Measurements from ENCODE around the gene ERVH48-1. TPM values are rescaled to one million over a fixed set of nuclear protein-coding genes. Genes with fewer than 3 reads are reported as not detected.
"Not testable (repeated sequence)": the region's sequence is repeated elsewhere in the genome, so short reads cannot be mapped to it uniquely, and the experiment has no call there.

ERVH48-1 gene
- total RNA-seq, 1 experiment from 2014 or later, result not detected

DNA sequence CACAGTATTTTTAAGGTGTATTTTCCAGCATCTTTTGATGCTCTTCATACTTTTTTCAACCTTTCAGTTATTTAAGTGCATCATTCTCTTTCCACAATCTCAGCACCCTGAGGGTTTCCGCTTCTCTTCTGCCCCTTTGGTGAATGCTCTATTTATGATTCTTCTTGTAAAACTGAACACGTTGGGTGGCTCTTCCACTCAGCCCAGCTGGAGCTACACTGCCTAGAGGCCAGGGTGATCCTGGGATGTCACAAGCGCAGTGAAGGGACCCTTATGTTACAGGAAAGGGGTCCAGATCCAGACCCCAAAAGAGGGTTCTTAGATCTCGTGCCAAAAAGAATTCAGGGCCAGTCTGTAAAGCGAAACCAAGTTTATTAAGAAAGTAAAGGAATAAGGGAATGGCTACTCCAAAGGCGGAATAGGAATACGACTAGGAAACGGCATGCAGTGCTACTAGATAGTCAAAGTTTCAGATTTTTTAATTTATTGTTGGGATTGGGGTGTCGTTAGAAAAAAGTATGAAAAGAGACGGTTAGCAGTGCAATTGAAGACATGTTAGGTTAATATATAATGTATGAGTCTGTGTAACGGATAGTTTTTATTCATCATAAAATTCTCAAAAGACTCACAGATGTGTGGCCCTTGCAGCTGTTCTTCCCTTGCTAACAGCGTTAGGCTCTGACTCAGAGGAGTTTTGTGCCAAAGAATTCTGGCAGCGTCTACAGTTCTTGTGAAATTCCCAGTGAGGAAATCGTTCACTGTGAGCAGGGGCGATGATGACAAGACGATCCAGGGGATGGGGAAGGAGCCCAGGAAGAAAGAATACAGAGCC lies 14.4 kb upstream of the ERVH48-1 start:
- DNase-seq (ENCODE audit: low spot score), result peak; percentile 93

DNA sequence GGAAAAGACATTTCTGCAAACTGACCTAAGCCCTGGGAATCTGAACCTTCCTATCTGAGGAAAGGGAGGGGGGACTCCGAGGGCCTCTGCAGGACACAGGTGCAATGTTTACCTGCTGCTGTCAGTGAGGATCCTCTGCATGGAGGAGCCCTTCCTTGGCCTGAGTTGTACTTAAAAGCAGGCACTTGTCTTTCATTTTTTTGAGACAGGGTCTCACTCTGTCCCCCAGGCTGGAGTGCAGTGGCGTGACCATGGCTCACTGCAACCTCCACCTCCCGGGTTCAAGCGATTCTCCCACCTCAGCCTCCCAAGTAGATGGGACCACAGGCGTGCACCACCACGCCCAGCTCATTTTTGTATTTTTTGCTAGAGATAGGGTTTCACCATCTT lies 13.2 kb upstream of the ERVH48-1 start:
- not testable (repeated sequence) for DNase-seq (ENCODE audit: low spot score)

DNA sequence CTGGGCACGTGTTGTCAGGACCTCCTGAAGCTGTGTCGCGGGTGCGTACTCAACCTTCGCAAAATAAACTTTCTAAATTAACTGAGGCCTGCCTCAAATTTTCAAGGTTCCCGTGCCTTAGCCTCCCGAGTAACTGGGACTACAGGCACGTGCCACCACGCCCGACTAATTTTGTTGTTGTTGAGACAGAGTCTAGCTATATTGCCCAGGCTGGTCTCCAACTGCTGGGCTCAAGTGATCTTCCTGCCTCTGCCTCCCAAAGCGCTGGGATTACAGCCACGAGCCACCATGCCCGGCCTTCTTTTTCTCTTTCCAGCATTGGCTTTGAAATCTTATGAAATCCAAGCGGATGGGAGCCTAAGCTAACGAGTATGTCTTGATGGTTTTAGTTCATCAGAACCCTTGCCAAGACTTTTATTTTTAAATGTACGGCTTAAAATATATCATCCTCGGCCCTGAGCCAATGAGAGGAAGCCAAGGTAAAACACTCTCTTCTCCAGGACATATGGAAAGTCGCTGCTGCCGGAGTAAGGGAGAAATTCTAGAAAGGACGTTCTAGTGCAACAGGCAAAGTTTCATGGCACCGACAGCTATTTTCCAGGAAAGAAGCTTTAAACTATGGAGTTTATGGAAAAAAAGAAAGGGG lies 12.7 kb upstream of the ERVH48-1 start:
- DNase-seq (ENCODE audit: low spot score), result no peak

DNA sequence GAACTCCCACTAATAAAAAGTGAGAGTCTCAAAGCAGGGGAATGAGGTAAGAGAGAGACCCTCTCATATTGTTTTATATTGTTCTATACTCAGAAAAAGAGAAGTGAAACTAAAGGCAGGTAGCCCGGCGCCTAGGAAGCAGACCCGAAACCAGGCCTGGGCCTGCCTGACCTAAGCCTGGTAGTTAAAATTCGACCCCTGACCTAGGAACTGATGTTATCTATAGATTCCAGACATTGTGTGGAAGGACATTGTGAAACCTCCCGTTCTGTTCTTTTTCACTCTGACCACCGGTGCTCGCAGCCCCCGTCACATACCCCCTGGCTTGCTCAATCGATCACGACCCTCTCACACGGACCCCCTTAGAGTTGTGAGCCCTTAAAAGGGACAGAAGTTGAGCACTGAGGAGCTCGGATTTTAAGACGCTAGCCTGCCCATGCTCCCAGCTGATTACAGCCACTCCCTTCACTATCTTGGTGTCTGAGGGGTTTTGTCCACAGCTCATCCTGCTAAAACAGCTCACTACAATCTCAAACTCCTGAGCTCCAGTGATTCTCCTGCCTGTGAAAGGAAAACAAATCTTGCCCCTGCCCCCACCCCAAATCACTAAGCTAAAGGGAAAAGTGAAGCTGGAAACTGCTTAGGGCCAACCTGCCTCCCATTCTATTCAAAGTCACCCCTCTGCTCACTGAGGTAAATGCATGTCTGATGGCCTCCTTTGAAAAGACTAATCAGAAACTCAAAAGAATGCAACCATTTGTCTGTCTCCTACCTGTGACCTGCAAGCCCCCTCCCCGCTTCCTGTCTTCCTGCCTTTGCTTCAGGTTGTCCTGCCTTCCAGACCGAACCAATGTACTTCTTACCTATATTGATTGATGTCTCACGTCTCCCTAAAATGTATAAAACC lies 11.9 kb upstream of the ERVH48-1 start:
- not testable (repeated sequence) for DNase-seq (ENCODE audit: low spot score)

DNA sequence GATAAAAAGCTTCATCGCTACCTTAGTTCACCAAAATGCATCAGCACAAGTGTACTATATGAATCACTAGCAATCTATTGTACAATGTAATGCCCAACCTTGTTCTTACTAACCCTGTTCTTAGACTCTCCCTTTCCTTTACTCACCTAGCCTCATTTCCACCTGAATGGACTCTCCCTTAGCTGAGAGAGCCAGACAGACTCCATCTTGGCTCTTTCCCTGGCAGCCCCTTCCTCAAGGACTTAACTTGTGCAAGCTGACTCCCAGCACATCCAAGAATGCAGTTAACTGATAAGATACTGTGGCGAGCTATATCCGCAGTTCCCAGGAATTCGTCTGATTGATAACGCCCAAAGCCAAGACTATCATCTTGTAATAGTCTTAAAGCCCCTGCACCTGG lies 10.9 kb upstream of the ERVH48-1 start:
- not testable (repeated sequence) for DNase-seq (ENCODE audit: low spot score)

DNA sequence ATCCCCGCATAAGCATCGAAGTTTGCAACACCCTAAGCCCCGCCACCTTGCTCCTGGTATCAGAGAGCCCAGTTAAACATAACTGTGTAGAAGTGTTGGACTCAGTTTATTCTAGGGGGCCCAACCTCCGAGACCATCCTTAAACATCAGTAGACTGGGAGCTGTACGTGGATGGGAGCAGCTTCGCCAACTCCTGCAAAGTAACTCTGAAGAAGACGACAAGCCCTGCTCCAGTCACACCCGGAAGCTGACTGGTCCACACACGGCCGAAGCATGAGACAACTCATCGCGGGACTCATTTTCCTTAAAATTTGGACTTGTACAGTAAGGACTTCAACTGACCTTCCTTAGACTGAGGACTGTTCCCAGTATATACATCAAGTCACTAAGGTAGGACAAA lies 8.5 kb upstream of the ERVH48-1 start:
- DNase-seq (ENCODE audit: low spot score), result not testable (repeated sequence)

DNA sequence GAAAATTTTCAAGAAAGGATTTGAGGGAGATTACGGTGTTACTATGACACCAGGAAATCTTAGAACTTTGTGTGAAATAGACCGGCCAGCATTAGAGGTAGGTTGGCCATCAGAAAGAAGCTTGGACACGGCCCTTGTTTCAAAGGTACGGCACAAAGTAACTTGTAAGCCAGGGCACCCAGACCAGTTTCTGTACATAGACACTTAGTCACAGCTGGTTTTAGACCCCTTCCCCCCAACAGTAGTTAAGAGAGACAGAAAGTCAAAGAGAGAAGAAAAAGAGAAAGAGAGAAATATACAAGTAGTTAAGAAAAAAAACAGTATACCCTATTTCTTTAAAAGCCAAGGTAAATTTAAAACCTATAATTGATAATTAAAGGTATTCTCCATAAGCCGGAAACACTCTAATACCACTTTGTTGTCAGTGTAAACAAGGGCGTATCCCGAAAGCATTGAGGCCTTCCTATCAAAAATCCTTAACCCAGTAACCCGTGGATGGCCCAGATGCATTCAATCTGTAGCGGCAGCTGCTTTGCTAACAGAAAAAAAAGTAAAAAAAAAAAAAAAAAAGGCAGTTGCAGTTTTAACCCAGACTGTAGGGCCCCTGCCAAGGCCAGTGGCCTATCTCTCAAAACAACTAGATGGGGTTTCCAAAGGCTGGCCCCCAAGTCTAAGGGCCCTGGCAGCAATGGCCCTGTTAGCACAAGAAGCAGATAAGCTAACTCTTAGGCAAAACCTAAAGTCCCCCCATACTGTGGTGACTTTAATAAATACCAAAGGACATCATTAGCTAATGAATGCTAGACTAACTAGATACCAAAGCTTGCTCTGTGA lies 7.9 kb upstream of the ERVH48-1 start:
- DNase-seq (ENCODE audit: low spot score), result not testable (repeated sequence)

DNA sequence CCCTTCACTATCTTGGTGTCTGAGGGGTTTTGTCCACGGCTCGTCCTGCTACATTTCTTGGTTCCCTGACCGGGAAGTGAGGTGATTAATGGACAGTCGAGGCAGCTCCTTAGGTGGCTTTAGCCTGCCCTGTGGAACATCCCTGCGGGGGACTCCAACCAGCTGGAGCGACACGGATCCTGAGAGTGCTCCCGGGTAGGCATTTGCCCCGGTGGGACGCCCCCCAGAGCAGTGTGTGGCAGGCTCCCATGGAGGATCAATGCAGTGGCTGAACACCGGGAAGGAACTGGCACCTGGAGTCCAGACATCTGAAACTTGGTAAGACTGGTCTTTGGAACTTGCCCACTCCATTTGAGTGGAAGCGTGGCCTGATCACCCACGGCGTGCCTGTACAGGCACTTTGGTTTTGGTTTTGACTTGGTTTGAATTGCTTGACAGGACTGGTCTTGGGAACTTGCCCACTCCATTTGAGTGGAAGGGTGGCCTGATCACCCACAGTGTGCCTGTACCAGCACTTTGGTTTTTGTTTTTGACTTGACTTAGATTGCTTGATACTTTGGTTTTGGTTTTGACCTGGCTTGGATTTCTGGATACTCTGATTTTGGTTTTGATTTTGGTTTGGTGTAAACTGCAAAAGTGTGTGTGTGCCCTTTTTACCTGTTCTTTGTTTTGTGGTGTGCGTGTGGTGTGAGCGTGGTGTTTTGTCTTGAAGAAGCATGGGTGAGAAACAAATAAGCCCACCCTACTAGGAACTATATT lies 7.1 kb upstream of the ERVH48-1 start:
- DNase-seq (ENCODE audit: low spot score), result not testable (repeated sequence)

DNA sequence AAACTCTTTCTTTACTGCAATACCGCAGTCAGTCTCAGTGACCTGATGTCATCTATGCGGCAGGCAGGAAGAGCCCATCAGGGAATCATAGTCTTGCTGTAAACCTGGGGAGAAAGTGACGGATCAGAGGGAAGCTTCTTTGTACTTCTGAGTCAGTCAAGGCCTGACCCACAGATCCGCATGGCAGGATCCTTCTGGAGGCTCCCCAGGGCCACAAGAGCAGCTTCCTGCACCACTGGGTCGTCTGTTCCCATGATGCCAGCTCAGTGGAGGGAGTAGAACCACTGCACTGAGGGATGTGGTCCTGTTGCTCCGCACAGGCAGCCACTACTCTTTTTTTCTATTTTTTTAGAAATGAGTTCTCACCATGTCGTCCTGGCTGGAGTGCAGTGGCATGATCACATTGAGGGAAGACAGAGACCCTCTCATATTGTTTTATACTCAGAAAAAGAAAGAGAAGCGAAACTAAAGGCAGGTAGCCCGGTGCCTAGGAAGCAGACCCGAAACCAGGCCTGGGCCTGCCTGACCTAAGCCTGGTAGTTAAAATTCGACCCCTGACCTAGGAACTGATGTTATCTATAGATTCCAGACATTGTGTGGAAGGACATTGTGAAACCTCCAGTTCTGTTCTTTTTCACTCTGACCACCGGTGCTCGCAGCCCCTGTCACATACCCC lies 6.3 kb upstream of the ERVH48-1 start:
- no peak for DNase-seq (ENCODE audit: low spot score)

DNA sequence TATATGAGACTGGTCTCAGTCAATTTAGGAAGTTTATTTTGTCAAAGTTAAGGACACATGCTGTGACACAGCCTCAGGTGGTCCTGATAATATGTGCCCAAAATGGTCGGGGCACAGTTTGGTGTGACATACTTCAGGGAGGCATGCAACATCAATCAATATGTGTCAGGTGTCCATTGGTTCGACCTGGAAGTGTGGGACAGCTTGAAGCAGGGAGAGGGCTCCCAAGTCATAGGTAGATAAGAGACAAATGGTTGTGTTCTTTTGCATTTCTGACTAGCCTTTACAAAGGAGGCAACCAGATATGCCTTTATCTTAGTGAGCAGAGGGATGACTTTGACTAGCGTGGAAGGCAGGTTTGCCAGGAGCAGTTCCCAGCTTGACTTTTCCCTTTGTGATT lies 4.5 kb upstream of the ERVH48-1 start:
- no peak for DNase-seq (ENCODE audit: low spot score)

DNA sequence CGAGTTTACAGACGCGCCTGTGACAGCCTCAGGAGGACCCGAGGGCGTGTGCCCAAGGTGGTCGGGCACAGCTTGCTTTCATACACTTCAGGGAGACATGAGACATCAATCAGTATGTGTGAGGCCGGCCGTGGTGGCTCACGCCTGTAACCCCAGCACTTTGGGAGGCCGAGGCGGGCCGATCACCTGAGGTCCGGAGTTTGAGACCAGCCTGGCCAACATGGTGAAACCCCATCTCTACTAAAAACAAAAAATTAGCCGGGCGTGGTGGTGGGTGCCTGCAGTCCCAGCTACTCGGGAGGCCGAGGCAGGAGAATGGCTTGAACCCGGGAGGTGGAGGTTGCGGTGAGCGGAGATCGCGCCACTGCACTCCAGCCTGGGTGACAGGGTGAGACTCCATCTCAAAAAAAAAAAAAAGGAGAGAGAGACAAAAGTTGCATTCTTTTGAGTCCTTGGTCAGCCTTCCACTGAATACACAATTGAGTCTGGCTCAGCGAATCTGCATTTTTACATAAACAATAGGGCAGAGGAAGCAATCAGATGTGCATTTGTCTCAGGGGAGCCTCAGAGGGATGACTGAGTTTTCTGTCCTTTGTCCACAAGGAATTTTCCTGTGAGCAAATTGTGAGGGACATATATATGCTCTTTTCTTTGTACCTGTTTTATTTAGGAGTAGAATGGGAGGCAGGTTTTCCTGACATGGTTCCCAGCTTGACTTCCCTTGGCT lies 2.2 kb upstream of the ERVH48-1 start:
- DNase-seq (ENCODE audit: low spot score), result not testable (repeated sequence)

DNA sequence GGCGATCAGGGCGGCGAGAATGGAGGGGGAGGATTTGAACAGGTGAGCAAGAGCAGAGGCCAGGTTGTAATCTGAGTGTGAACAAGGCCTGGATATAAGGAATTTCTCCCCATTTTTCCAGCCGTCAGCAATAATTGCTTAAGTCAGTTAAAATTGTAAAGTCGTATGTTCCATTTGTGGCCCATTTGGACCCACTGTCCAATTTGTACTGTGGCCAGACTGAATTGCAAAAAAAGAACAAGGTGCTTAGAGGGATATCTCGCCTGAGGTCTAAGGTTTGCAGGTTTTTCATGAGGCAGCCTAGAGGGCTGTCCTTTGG lies 1.0 kb downstream of the ERVH48-1 start:
- DNase-seq (ENCODE audit: low spot score), result no peak

DNA sequence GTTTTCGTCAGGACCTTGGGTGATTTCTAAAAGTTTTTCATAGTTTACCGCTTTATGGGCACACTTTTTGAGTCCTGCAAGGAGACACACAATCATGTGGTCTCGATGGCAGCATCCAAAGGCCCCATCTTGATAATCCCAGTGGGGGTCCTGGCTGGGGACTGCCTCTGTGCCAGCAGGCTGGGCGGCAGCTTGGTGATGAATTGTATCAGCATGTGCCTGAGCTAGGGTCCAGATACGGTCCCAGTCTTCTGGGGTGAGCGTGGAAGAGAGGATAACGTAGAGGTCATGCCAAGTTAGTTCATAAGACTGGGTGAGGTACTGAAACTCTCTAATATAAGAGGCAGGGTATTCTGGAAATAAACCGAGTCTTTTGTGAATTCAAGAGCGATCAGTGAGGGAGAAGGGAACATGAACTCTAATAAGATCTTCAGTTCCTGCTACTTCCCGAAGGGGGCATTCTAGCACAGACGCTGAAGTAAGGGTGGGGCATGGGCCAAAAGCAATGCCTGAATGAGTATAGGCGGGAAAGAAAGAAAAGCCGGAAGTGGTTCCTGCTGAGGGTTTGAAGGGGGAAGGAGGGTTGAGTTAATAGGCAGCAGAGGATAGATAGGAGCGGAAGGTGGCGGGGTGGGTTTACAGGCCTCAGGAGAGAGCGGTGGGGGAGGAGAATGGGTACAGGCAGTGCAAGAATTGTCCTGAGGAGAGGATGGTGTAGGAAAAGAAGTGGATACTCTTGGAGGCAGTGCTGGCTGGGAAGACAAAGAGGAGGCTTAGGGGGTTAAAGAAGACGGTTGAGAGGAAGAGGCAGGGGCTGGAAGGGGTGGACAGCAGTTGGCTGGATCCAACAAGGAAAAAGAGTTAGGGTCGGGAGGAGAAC lies 1.6 kb downstream of the ERVH48-1 start:
- peak; percentile 97 for DNase-seq (ENCODE audit: low spot score)

DNA sequence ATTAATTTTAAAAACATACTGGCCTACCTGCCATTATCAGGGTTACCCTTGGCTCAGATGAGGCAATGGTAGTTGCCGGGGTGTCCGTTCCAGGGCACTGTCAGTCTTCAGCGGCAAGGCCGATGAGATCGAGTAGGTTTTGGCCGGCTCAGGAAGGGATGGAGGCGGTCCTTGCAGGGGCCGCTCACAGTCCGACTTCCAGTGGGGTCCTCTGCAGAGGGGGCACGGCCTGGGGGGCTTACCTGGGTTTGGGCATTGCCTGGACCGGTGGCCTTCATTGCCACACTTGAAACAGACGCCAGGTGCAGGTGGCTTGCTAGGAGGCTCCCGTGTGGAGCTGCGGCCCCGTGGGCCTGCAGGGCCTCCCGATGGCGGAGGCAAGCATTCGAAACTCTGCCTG lies 2.5 kb downstream of the ERVH48-1 start:
- no peak for DNase-seq (ENCODE audit: low spot score)

DNA sequence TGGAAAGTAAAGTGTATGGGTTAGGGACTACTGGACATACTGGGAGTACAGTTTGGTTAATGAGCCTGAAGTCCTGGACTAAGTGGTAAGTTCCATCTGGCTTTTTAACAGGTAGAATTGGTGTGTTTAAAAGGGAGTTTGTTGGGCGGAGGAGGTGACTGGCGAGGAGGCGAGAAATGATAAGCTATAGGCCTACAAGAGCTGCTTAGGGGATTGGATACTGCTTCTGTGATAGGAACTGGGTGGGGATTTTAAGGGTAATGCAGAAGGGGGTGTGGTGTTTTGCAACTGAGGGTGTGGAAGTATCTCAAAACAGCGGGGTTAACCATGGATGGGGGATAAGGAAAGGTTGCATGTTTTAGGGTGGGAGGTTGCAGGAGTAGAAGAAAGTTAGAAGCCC lies 3.5 kb downstream of the ERVH48-1 start:
- no peak for DNase-seq (ENCODE audit: low spot score)

DNA sequence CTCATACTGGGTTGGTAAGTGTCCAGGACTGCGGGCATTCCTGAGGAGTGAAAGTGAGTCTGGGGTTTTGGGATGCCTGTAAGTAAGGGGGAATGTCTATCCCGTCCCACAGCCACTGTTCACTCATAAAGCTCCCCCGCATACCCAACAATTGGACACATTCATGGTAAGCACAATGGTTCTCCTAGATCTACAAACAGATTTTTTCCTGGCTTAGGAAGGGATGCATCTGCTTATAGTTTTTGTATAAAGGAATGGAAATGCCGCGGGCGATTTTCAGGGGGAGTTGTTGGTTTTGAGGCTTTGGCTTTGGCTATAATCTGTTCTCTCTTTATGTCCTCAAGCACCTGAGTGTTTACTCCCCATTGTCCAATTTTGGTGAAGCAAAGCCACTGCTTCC lies 7.1 kb downstream of the ERVH48-1 start:
- no peak for DNase-seq (ENCODE audit: low spot score)

DNA sequence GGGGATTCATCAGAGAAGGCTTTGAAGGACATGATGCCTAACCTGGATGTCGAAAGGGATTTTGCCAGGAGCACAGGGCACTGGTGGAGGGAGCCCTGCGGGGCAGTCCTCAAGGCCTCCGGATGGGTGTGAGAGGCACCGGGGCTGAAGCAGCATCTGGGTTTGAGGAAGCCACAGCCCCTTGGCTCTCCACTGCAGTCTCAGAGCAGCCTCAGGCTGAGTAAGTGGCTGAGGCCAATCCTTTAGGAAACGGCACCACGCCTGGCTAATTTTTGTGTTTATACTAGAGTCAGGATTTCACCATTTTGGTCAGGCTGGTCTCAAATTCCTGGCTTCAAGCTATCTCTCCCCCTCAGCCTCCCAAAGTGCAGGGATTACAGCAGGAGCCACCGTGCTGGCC lies 12.0 kb downstream of the ERVH48-1 start:
- no peak for DNase-seq (ENCODE audit: low spot score)

DNA sequence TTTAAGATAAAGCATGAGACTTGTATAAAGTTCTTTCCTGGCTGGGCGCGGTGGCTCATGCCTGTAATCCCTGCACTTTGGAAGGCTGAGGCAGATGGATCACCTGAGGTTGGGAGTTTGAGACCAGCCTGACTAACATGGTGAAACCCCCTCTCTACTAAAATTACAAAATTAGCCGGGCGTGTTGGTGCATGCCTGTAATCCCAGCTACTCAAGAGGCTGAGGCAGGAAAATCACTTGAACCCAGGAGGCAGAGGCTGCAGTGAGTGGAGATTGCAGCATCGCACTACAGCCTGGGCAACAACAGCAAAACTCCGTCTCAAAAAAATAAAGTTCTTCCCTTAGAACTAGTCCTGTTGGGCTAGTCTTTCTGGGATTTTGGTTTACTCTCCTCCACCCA lies 13.5 kb downstream of the ERVH48-1 start:
- not testable (repeated sequence) for DNase-seq (ENCODE audit: low spot score)

All from A172 (cell line).